HG02678 (cell line): ENCODE measurements around the gene NR1H3.
A peak's percentile ranks its signal among the peaks of the same experiment; 100 is the strongest.
"Not testable (repeated sequence)": the region's sequence is repeated elsewhere in the genome, so short reads cannot be mapped to it uniquely, and the experiment has no call there.

ENCODE experiments used
- ATAC-seq: cut with Tn5 transposase; IDR thresholded peaks from one replicate; pipeline ENCODE4 v1.9.1; 2021; ENCODE audit warnings: mild to moderate bottlenecking, moderate library complexity; ENCODE audit not compliant: unreplicated experiment

Gene NR1H3

DNA sequence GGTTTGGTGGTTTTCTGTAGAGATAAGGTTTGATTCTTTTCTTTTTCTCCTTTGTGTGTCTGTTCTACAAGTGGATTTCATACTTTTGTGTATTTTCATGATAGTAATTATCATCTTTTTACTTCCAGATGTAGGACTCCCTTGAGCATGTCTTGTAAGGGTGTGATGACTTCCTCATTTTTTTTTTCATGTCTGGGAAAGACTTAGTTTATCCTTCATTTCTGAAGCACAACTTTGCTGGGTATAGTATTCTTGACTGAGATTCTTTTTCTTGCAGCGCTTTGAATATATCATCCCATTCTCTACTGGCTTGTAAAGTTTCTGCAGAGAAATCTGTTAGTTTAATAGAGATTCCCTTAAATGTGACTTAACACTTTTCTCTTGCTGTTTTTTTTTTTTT is 45.1 kb downstream of the NR1H3 start:
- no peak for ATAC-seq

DNA sequence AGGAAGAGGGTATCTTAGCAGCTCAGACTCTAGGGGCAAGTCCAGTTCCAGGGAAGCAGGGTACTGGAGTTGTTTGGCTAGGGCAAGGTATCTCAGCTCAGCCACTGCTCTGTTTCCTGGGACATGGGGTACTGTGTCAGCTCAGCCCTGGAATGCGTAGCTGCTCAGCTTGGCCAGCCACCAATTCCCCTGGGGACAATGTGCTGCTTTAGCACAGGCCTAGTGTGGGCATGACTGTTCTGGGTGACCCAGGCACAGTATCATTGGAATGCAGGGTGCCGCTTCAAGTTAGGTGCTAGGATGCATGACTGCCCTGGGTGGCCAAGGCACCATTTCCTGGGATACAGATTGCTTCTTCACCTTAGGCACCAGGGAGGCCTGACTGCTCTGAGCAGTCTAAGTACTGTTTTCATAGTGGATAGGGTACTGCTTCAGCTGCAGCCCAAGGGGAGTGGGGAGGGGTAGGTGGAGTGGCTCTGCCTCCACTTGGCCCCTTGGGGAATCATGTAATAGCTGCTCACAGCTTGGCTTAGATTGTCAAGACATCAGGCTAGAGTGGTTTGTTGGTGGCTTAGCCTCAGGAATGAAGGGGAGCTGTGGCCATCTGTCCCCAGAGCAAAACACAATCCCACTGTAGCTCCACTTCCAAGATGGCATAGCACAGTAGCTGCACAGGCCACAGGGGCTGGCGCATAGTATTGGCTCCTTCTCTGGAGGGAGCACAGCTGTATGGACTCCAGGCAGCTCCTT is 48.1 kb downstream of the NR1H3 start:
- ATAC-seq, result no peak

DNA sequence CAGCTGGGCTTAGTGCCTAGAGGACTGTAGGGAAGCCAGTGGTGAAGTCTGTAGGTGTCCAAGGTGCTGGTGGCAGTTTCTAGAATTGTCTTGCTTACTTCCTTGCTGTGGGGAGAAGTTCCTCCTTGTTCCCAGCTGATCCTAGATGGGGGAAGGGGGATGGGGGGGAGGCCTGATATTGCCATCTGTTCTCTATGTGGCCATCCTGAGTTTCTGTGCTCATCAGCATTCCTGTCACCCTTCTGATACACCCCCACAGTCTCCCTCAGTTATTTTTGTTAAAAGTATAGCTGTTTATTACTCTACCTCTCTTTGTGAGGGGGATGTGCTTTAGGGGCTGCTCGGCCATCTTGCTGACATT is 48.7 kb downstream of the NR1H3 start:
- ATAC-seq, result no peak

DNA sequence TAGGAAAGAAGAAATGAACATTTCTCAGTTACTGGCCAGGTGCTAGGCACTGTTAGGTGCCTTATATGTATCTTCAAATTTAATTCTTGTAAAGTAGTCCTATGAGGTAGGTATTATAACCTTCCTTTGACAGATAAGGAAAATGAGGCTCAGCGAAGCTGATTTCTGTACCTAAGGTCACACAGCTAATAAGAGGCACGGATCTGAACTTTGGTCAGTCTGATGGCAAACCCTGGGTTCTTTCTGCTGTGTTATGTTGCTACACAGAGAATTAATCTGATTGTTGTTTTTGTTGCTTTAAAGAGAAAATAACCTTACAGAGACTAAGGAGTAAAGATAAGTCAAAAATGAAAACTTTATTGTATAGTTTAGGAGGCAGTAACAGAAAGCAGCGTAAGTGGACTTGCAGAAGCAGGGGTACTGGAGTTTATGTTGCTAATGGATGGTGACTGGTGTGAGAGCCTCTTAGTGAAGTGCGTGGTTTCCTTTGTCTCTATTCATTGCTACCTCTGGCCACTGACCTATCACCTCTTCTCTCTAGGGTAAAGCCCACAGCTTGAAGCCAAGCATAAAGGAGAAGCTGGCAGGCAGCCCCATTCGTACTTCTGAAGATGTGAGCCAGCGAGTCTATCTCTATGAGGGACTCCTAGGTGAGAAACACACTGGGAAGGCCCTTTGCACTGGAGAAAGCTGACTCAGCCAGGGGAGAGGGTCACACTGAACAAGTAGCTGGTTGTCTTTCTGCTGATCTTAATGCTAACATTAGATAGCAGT is 50.4 kb downstream of the NR1H3 start:
- ATAC-seq, result no peak

DNA sequence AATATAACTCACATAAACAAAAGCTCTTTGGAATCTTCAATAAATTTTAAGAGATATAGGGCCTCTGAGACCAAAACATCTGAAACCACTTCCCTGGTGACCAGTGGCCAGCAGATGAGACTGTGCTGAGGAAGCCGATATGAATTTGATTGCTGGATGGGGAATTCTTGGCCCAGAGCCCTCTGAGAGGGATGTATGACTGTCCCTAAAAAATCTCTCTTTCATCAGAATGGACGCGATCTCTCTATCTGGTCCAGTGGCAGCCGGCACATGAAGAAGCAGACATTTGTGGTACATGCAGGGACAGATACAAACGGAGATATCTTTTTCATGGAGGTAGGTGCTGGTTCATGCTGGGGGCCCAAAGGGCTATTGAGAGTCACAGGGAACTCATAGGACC is 57.2 kb downstream of the NR1H3 start:
- ATAC-seq, result no peak

DNA sequence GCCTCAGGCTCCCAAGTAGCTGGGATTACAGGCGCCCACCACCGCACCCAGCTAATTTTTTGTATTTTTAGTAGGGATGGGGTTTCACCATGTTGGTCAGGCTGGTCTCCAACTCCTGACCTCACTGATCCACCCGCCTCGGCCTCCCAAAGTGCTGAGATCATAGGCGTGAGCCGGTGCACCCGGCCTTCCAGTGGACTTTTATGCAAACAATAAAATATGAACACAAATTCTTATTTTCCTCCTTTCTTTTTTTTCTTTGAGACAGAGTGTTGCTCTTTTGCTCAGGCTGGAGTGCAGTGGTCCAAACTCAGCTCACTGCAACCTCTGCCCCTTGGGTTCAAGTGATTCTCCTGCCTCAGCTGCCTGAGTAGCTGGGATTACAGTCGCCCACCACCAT is 58.7 kb downstream of the NR1H3 start:
- ATAC-seq, result not testable (repeated sequence)

DNA sequence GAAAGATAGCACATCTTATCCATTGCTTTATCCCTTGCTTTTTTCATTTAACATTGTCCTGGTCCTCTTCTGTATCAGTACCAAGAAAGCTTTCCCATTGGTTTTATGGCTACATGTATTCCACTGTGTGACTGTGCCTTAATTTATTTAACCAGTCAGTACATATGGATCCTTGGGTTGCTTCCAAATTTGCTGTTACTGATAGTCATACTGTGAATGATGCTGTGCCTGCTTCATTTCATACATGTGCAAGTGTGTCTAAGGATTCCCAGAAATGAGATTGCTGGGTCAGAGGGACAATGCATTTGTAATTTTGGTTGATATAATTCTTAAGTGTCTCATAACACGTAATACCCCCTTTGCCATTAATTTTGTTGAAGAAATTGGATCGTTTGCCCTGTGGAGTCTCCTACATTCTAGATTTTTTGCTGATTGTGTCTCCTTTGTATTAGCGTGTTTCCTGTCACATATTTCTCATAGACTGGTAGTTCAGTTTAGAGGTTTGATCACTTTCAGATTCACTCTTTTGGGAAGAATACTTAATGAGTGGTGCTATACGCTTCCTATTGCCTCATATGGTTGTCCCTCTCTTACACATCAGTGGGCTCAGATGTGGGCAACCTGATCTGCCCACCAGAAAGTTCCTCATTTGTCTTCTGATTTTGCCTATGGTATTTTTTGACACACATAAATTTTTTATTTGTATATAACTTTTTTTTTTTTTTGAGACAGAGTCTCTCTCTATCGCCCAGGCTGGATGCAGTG is 59.5 kb downstream of the NR1H3 start:
- ATAC-seq, result peak; percentile 43

DNA sequence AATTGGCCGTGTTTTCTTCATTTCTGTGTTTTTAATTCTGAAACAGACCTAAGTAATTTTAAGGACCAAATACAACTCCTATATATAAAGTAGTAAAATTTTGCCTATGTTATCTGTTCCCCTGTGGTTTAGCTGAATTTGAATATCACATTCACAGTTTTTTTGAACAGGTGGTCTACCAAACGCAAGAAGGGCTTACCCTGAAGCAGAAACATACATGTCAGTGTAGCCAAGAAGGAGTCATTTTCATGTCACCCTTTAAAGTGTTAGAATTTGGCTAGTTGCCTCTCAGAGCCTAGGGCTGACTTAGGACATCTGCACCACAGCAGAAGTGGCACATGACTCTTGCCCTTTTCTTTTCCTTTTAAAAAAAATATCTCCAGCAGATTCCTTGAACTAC is 60.4 kb downstream of the NR1H3 start:
- no peak for ATAC-seq
